Measurements from ENCODE around the gene ZNF28.
"Not testable (repeated sequence)": the region's sequence is repeated elsewhere in the genome, so short reads cannot be mapped to it uniquely, and the experiment has no call there.

DNA sequence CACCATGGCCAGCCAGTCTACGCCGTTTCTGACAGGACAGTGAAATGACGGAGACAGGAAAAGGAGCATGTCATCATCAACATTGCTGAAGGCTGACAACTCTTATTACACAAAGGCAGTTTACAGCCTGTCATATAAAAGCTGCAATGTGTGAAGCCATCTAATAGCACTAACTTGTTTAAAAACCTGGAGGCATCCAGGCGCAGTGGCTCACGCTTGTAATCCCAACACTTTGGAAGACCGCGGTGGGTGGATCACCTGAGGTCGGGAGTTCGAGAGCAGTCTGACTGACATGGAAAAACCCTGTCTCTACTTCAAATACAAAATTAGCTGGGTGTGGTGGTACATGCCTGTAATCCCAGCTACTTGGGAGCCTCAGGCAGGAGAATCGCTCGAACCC lies 46.6 kb upstream of the ZNF28 start:
- TF ChIP-seq EP300 (IDR thresholded peaks at IDR 0.05; ENCODE audit: borderline replicate concordance in 1 of 2, low read depth in 1 of 2, low read length in 1 of 2); TAF1 (IDR thresholded peaks at IDR 0.05; ENCODE audit: borderline replicate concordance, low read depth, low read length); TCF12 (IDR thresholded peaks at IDR 0.05): not testable (repeated sequence)
- TF ChIP-seq, protein P1, sequence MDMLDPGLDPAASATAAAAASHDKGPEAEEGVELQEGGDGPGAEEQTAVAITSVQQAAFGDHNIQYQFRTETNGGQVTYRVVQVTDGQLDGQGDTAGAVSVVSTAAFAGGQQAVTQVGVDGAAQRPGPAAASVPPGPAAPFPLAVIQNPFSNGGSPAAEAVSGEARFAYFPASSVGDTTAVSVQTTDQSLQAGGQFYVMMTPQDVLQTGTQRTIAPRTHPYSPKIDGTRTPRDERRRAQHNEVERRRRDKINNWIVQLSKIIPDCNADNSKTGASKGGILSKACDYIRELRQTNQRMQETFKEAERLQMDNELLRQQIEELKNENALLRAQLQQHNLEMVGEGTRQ (IDR thresholded peaks at IDR 0.05; ENCODE audit: borderline replicate concordance, low read depth, low read length), result not testable (repeated sequence)
- TF ChIP-seq, protein P2, sequence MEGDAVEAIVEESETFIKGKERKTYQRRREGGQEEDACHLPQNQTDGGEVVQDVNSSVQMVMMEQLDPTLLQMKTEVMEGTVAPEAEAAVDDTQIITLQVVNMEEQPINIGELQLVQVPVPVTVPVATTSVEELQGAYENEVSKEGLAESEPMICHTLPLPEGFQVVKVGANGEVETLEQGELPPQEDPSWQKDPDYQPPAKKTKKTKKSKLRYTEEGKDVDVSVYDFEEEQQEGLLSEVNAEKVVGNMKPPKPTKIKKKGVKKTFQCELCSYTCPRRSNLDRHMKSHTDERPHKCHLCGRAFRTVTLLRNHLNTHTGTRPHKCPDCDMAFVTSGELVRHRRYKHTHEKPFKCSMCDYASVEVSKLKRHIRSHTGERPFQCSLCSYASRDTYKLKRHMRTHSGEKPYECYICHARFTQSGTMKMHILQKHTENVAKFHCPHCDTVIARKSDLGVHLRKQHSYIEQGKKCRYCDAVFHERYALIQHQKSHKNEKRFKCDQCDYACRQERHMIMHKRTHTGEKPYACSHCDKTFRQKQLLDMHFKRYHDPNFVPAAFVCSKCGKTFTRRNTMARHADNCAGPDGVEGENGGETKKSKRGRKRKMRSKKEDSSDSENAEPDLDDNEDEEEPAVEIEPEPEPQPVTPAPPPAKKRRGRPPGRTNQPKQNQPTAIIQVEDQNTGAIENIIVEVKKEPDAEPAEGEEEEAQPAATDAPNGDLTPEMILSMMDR (IDR thresholded peaks at IDR 0.05), result not testable (repeated sequence)

Data from SK-N-SH (cell line).